ENCODE measurements around the gene MED13.

DNA sequence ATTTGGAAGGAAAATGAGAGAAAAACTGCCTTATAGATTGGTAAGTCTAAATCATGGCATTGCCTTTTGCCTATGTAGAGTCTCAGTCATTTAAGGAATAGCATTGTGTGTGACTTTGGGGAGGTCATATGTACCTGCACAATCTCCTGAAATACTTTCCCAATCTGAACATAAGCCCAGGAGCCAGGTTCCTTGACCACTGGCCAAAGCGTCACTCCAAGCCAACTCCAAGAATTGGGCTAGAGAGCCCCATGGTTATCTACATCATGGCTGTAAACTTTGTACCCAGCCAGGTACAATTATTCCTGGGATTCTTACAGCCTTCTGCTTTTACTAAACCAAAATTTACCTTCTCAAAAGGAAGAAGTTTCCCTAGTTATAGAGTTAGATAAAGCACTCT is 40.8 kb upstream of the MED13 start:
- TF ChIP-seq POLR2AphosphoS2 (IDR thresholded peaks at IDR 0.05; ENCODE audit: low read length) (no peak), ESRRA (IDR thresholded peaks at IDR 0.05; ENCODE audit: borderline replicate concordance, low read depth) (no peak)
